ENCODE results near the gene SRRM4. TPM values are rescaled to one million over a fixed set of nuclear protein-coding genes. Genes with fewer than 3 reads are reported as not detected.

The SRRM4 gene
- polyA plus RNA-seq, 3 donors = not detected

- TF ChIP-seq CTCF (IDR thresholded peaks at IDR 0.05) = no peak
- intact Hi-C loops (cut with micrococcal nuclease) = no loop called here
- Mint-ChIP-seq H3K4me3 (no peak overlapping the region), H3K27me3 (ENCODE audit: low read depth in 3 of 3) (peaks cover 3 to 4% (median 4%) of the 10 kb centered on the region in 3 donors), H3K4me1 (no peaks in the 10 kb centered on the region), H3K36me3 (no peaks in the 10 kb centered on the region), H3K27ac (no peak overlapping the region), H3K9me3 (peaks cover 0 to 3% (median 0%) of the 10 kb centered on the region in 7 donors)
- Histone ChIP-seq H3K4me1 (ENCODE audit: control insufficient read depth in 1 of 2, insufficient read depth in 2 of 2, low read length in 2 of 2) (no peaks in the 10 kb centered on the region), H3K9ac (ENCODE audit: insufficient read depth, low read length, poor library complexity, severe bottlenecking) (no peak overlapping the region), H4K20me1 (ENCODE audit: insufficient read depth, low read length) (no peaks in the 10 kb centered on the region), H3K4me2 (replicated peaks; ENCODE audit: extremely low read depth, low read length, poor library complexity, severe bottlenecking) (no peak overlapping the region), H3K27me3 (ENCODE audit: control insufficient read depth in 2 of 2, insufficient read depth in 2 of 2, low read length in 2 of 2) (no peaks in the 10 kb centered on the region), H3K27ac (ENCODE audit: low read depth in 1 of 2, low read length in 2 of 2) (no peak overlapping the region), H3K36me3 (replicated peaks in 1 of 2; ENCODE audit: control insufficient read depth in 1 of 2, insufficient read depth in 2 of 2, low read length in 2 of 2) (no peaks in the 10 kb centered on the region), H3K9me3 (replicated peaks in 1 of 2; ENCODE audit: control insufficient read depth in 1 of 2, insufficient read depth in 1 of 2, low read length in 2 of 2) (no peaks in the 10 kb centered on the region), H2AFZ (ENCODE audit: insufficient read depth, low read depth, low read length, poor library complexity, severe bottlenecking) (no peak overlapping the region), H3K79me2 (ENCODE audit: insufficient read depth, low read length) (no peaks in the 10 kb centered on the region), H3K4me3 (replicated peaks in 1 of 3; ENCODE audit: low read depth in 2 of 3, low read length in 3 of 3) (no peak overlapping the region)
- 85% methylated on average over 9 of the region's 15 CpGs for WGBS (ENCODE audit: insufficient coverage)
- no peak for DNase-seq
Measured at GRCh38 chr12:119171691-119172425, 190.5 kb downstream of the SRRM4 start.

- H3K4me1 ChIP-seq (ENCODE audit: control insufficient read depth in 1 of 2, insufficient read depth in 2 of 2, low read length in 2 of 2) = no peaks in the 10 kb centered on the region
- H3K4me3 Mint-ChIP-seq = no peak overlapping the region
- no peak overlapping the region for H2AFZ ChIP-seq (ENCODE audit: insufficient read depth, low read depth, low read length, poor library complexity, severe bottlenecking)
- intact Hi-C loops (cut with micrococcal nuclease) = no loop called here
- H3K9ac ChIP-seq (ENCODE audit: insufficient read depth, low read length, poor library complexity, severe bottlenecking) = no peak overlapping the region
- H3K27me3 ChIP-seq (ENCODE audit: control insufficient read depth in 2 of 2, insufficient read depth in 2 of 2, low read length in 2 of 2) = peaks cover 0 to 13% of the 10 kb centered on the region in 2 donors
- no peaks in the 10 kb centered on the region for H4K20me1 ChIP-seq (ENCODE audit: insufficient read depth, low read length)
- 63% methylated on average over 5 of the region's 5 CpGs for WGBS (ENCODE audit: insufficient coverage)
- H3K9me3 Mint-ChIP-seq = peaks cover 0 to 3% (median 0%) of the 10 kb centered on the region in 7 donors
- TF ChIP-seq CTCF (IDR thresholded peaks at IDR 0.05) = no peak
- no peaks in the 10 kb centered on the region for H3K79me2 ChIP-seq (ENCODE audit: insufficient read depth, low read length)
- H3K36me3 ChIP-seq (replicated peaks in 1 of 2; ENCODE audit: control insufficient read depth in 1 of 2, insufficient read depth in 2 of 2, low read length in 2 of 2) = no peaks in the 10 kb centered on the region
- H3K27ac Mint-ChIP-seq = no peak overlapping the region
- no peak overlapping the region for H3K4me2 ChIP-seq (replicated peaks; ENCODE audit: extremely low read depth, low read length, poor library complexity, severe bottlenecking)
- peaks cover 17 to 23% (median 17%) of the 10 kb centered on the region in 3 donors for H3K27me3 Mint-ChIP-seq (ENCODE audit: low read depth in 3 of 3)
- no peaks in the 10 kb centered on the region for H3K4me1 Mint-ChIP-seq
- no peaks in the 10 kb centered on the region for H3K36me3 Mint-ChIP-seq
- DNase-seq = no peak
- no peak overlapping the region for H3K4me3 ChIP-seq (replicated peaks in 1 of 3; ENCODE audit: low read depth in 2 of 3, low read length in 3 of 3)
- no peaks in the 10 kb centered on the region for H3K9me3 ChIP-seq (replicated peaks in 1 of 2; ENCODE audit: control insufficient read depth in 1 of 2, insufficient read depth in 1 of 2, low read length in 2 of 2)
- H3K27ac ChIP-seq (ENCODE audit: low read depth in 1 of 2, low read length in 2 of 2) = no peak overlapping the region
Measured at GRCh38 chr12:119175081-119175480, 193.7 kb downstream of the SRRM4 start.
